Heart left ventricle (tissue), 13 donors: ENCODE results near the gene PTGR3.

Experiments
- CTCF ChIP-seq, 12 donors: fragments of 200-600 bp; sonication (generic) in 4 of 12; IDR thresholded peaks; one replicate each; pipeline versions ENCODE4 v1.5.0 to v1.8.0; 2018 to 2022; ENCODE audit warnings: antibody characterized with exemption in 12 of 12, mild to moderate bottlenecking in 5 of 12
- POLR2A ChIP-seq, 2 donors: fragments of 450-650 bp; IDR thresholded peaks; one replicate each; pipeline ENCODE4 v1.6.1; 2017; ENCODE audit warnings: antibody characterized with exemption in 2 of 2, mild to moderate bottlenecking in 2 of 2, moderate library complexity in 2 of 2
- donor health status: ischemic (EF 13 %, LVEDD 7.1; RV severe dilation, severe dysfunction).
- donor health status: DM: no; HTN: yes; CAD: no.
- donor health status: DM: no; HTN: no; CAD: no.
- donor health status: ischemic (EF 25% LVEDD 6.9; RV normal size, moderate dysfunction).
- donor health status: ischemic (EF 25% LVEDD 5.7; RV mildly dilated, moderate dysfunction).
- donor health status: ischemic (EF 35%, LVEDD 5.7; RV mildly dilated, moderate dysfunction).
- donor health status: nonischemic (EF 11% LVEDD 7.7; RV severe dilation, severe dysfunction).
- donor health status: DM: yes; HTN: yes; CAD: no.
- donor health status: PGD.
- donor health status: ischemic (EF 29% LVEDD 5.4; RV normal size, mild dysfunction).
- donor health status: nonischemic (EF 23%, LVEDD 6.1; RV moderate dilation, normal function).

GRCh38 chr18:75211953-75212750 is 3.2 kb upstream of the PTGR3 start:
- TF ChIP-seq CTCF (IDR thresholded peaks at IDR 0.05) (no peak), POLR2A (IDR thresholded peaks at IDR 0.05) (peak in 1 of 2 donors; percentile 10)
